HepG2 (cell line): ENCODE measurements around the gene PEX11G. TPM values are rescaled to one million over a fixed set of nuclear protein-coding genes. Genes with fewer than 3 reads are reported as not detected.

Experiments
- ATAC-seq: fragments of 200-7000 bp; cut with Tn5 transposase; 3 replicates; pipeline ENCODE4 v1.9.1; 2020; ENCODE audit warnings: mild to moderate bottlenecking, moderate library complexity
- BruUV-seq: library from RNA; stranded (reverse); fragments of 400-500 nt; replicated peaks from 2 replicates; lab custom pipeline; 2021; lab: Mats Ljungman, UMichigan
- CTCF ChIA-PET: fragments of 300-600 bp; formaldehyde crosslinking; extraction: SDS; loops from one replicate; lab custom pipeline; 2021; ENCODE audit warnings: low total read pairs, inconsistent platforms, low intra/inter-chr PET ratio; lab: Yijun Ruan, JAX
- POLR2A ChIA-PET: fragments of 350-600 bp; sonication (Branson Sonifier 250); formaldehyde crosslinking; loops from one replicate; lab custom pipeline; 2020; ENCODE audit warnings: antibody characterized with exemption, inconsistent platforms; lab: Yijun Ruan, JAX
- DNase-seq: peaks from one replicate; pipeline ENCODE4 v3.0.0-alpha.2; 2015; ENCODE audit warnings: low spot score
- FAIRE-seq: peaks from 3 replicates; lab custom pipeline; 2011; peaks lifted over from hg19 to GRCh38; lab: Jason Lieb, UNC
- H2AFZ ChIP-seq: one replicate; pipeline ENCODE4 v1.6.1; 2011; ENCODE audit warnings: low read length, inconsistent platforms
- H3K27ac ChIP-seq: fragments of 300-600 bp; 3 replicates; pipeline ENCODE4 v1.8.0; 2011; ENCODE audit warnings: mixed run types, mild to moderate bottlenecking, mixed read lengths, low read length, inconsistent platforms; ENCODE audit not compliant: insufficient read depth; ENCODE audit errors: extremely low read length
- H3K27me3 ChIP-seq, 2 experiments: fragments of 200-600 bp in 1 of 2; 2 replicates in 1 of 2; 3 replicates in 1 of 2; pipeline versions ENCODE4 v1.6.0 to v1.8.0; 2011; ENCODE audit warnings: low read length in 2 of 2, mild to moderate bottlenecking in 2 of 2, moderate library complexity in 2 of 2, inconsistent platforms in 1 of 2; ENCODE audit not compliant: insufficient read depth in 2 of 2, control insufficient read depth in 1 of 2
- H3K36me3 ChIP-seq, 2 experiments: fragments of 200-600 bp in 1 of 2; replicated peaks in 1 of 2; 2 replicates in 1 of 2; 3 replicates in 1 of 2; pipeline versions ENCODE4 v1.5.1 to v1.8.0; 2011; ENCODE audit warnings: low read length in 2 of 2, inconsistent platforms in 1 of 2; ENCODE audit not compliant: insufficient read depth in 2 of 2, control insufficient read depth in 1 of 2
- H3K4me1 ChIP-seq: 2 replicates; pipeline ENCODE4 v1.5.1; 2012; ENCODE audit warnings: low read length, inconsistent platforms; ENCODE audit not compliant: insufficient read depth
- H3K4me2 ChIP-seq: 2 replicates; pipeline ENCODE4 v1.6.0; 2011; ENCODE audit warnings: low read depth, low read length, inconsistent platforms
- H3K4me3 ChIP-seq, 3 experiments: fragments of 200-600 bp in 1 of 3; sonication (generic), shearing (Covaris generic) in 1 of 3; replicated peaks in 1 of 3; 2 replicates each; pipeline ENCODE4 v1.5.1; 2011 to 2016; ENCODE audit warnings: low read length in 3 of 3, inconsistent platforms in 2 of 3, low read depth in 2 of 3, mild to moderate bottlenecking in 2 of 3, control low read depth in 1 of 3, mixed read lengths in 1 of 3; ENCODE audit not compliant: insufficient read depth in 1 of 3
- H3K79me2 ChIP-seq: one replicate; pipeline ENCODE4 v1.6.1; 2011; ENCODE audit warnings: low read length, inconsistent platforms; ENCODE audit not compliant: insufficient read depth
- H3K9ac ChIP-seq: 2 replicates; pipeline ENCODE4 v1.6.0; 2011; ENCODE audit warnings: mild to moderate bottlenecking, low read depth, low read length, inconsistent platforms; ENCODE audit not compliant: insufficient read depth
- H3K9me3 ChIP-seq: 2 replicates; pipeline ENCODE4 v1.5.1; 2012; ENCODE audit warnings: mild to moderate bottlenecking, low read length
- H4K20me1 ChIP-seq: 2 replicates; pipeline ENCODE4 v1.6.0; 2011; ENCODE audit warnings: inconsistent platforms, mild to moderate bottlenecking, low read length, moderate library complexity; ENCODE audit not compliant: insufficient read depth
- DNMT1 ChIP-seq: sonication (generic); formaldehyde crosslinking; IDR thresholded peaks from 2 replicates; pipeline ENCODE4 v1.5.1; 2020; ENCODE audit warnings: mild to moderate bottlenecking, missing genetic modification reagents
- GABPA ChIP-seq, 2 experiments: IDR thresholded peaks; 2 replicates each; pipeline ENCODE4 v1.6.1; 2011 to 2016; ENCODE audit warnings: low read depth in 2 of 2, low read length in 1 of 2, missing biosample characterization in 1 of 2, missing genetic modification characterization in 1 of 2
- MAFF ChIP-seq: IDR thresholded peaks from 2 replicates; pipeline ENCODE4 v1.6.1; 2011; ENCODE audit warnings: low read depth, low read length, improper control_type of control experiment
- MAFG ChIP-seq: sonication (generic); formaldehyde crosslinking; IDR thresholded peaks from 2 replicates; pipeline ENCODE4 v1.5.1; 2020; ENCODE audit warnings: mild to moderate bottlenecking, missing genetic modification reagents
- MAFK ChIP-seq, 2 experiments: IDR thresholded peaks in 1 of 2; conservative IDR thresholded peaks in 1 of 2; 2 replicates each; pipeline ENCODE4 v1.6.1; 2011; ENCODE audit warnings: improper control_type of control experiment in 2 of 2, low read length in 2 of 2
- MTF1 ChIP-seq: sonication (generic); formaldehyde crosslinking; IDR thresholded peaks from 2 replicates; pipeline ENCODE4 v1.5.0; 2020; ENCODE audit warnings: missing genetic modification reagents
- PITX1 ChIP-seq: sonication (generic); formaldehyde crosslinking; IDR thresholded peaks from 2 replicates; pipeline ENCODE4 v1.5.1; 2020; ENCODE audit warnings: mild to moderate bottlenecking, missing genetic modification reagents
- SRSF4 ChIP-seq: fragments of 200-400 bp; formaldehyde crosslinking; IDR thresholded peaks from one replicate; pipeline ENCODE4 v1.6.1; 2018; ENCODE audit warnings: mild to moderate bottlenecking, low read depth, low read length, moderate library complexity; ENCODE audit not compliant: poor library complexity, severe bottlenecking
- ZNF562 ChIP-seq: sonication (generic); formaldehyde crosslinking; IDR thresholded peaks from 2 replicates; pipeline ENCODE4 v1.8.0; 2022; ENCODE audit warnings: missing genetic modification reagents, borderline replicate concordance
- ZNF768 ChIP-seq: sonication (generic); formaldehyde crosslinking; IDR thresholded peaks from 2 replicates; pipeline ENCODE4 v1.4.0; 2020; ENCODE audit warnings: missing genetic modification reagents
- WGBS: methylation state at CpG from one replicate; pipeline ENCODE4 v1.1.6; 2017; ENCODE audit warnings: low lambda C conversion rate; 5-methylcytosine and 5-hydroxymethylcytosine counted together
- in situ Hi-C: cut with HindIII; loops from 2 replicates; pipeline ENCODE4 v1.10.0; 2017; ENCODE audit warnings: low pct_unique_long_range_greater_than_20kb; ENCODE audit not compliant: extremely low pct_ligation_motif_present
- intact Hi-C: fragments of 100-400 bp; cut with micrococcal nuclease; formaldehyde crosslinking; loops from one replicate; pipeline ENCODE4 v1.10.0; 2022; ENCODE audit not compliant: unreplicated experiment
- polyA plus RNA-seq, 8 experiments: library from polyadenylated mRNA; depleted of rRNA in 3 of 8; stranded (reverse) in 7 of 8; unstranded in 1 of 8; fragments of >200 nt; fragmentation: Illumina TruSeq in 4 of 8; extraction: Trizol in 4 of 8; gene quantifications; 2 replicates each; pipeline versions ENCODE4 v1.2.1 to v1.2.3, GENCODE V29; 2011 to 2016; ENCODE audit warnings: low read depth in 4 of 8, missing spikeins in 1 of 8, mixed read lengths in 1 of 8; ENCODE audit not compliant: insufficient read depth in 1 of 8
- total RNA-seq, 5 experiments: library from RNA; depleted of rRNA; stranded (reverse); fragments of >200 nt; fragmentation: Illumina TruSeq; extraction: Trizol; gene quantifications; 2 replicates each; pipeline ENCODE4 v1.2.3, GENCODE V29; 2016; ENCODE audit warnings: low read depth in 1 of 5

PEX11G gene
- total and polyA plus RNA-seq, 2 of the 13 experiments (the other 11 are each of a cell fraction or from before 2014, with no cell fraction given): not detected

DNA sequence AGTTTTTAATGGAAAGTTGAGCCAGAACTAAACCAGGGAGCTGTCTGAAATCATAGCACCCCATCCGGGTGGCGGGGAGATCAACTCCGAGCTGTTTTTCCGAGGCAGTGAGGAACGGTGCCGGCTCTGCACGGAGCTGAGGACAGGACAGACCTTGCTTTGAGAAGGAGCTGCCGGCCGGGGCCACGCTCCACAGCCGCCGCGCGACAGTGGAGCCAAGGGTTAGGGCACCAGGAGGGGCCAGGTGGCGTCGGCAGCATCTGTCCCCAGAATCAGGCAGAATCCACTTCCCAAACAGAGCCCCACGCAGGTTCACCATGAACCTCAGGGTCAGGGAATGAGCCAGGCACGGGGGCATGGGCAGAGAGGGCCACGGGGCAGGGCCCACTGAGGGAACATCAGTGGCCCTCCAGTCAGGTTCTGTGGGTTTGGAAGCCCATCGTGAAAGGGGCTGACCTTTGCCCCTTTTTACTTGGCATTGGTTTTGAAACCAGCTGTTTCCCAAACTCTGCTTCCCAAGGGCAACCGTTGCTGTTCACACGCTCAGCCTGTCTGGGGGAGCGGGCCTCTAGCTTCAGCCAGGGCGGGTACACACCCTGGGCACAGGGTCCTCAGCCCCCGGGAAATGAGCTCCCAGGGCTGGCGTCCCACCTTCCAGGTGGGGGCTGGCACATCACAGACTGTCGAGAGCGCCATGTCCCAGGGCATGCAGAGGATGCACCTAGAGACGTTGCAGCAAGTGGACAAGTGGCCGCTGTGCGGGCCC lies 18.1 kb downstream of the PEX11G start:
- Histone ChIP-seq H3K9me3 (no peaks in the 10 kb centered on the region), H3K27me3 (no peaks in the 10 kb centered on the region; a peak in 1 of 5 replicates), H3K79me2 (no peaks in the 10 kb centered on the region), H2AFZ (no peak overlapping the region), H4K20me1 (no peaks in the 10 kb centered on the region), H3K27ac (no peak overlapping the region), H3K4me1 (no peaks in the 10 kb centered on the region), H3K9ac (no peak overlapping the region), H3K36me3 (peaks cover 3 to 4% of the 10 kb centered on the region in 2 experiments; a peak in 3 of 5 replicates), H3K4me2 (no peak overlapping the region), H3K4me3 (no peak overlapping the region)
- intact Hi-C loops: no loop called here
- no peak for ATAC-seq
- 96% methylated on average over 22 of the region's 31 CpGs for WGBS
- POLR2A ChIA-PET: no interaction called here
- BruUV-seq: no TSS peak
- no peak for TF ChIP-seq ZNF562 (CRISPR knock-in tag)
- TF ChIP-seq PITX1 (CRISPR knock-in tag): no peak
- TF ChIP-seq MAFK (conservative IDR thresholded peaks at IDR 0.05 in 1 of 2, IDR thresholded peaks at IDR 0.05 in 1 of 2; ENCODE audit: low read length in 2 of 2): no peak
- TF ChIP-seq DNMT1: no peak
- no peak for TF ChIP-seq GABPA (IDR thresholded peaks at IDR 0.05; ENCODE audit: low read depth, low read length)
- TF ChIP-seq GABPA (CRISPR knock-in tag; IDR thresholded peaks at IDR 0.05; ENCODE audit: low read depth): no peak
- no peak for TF ChIP-seq ZNF768
- no peak for TF ChIP-seq MAFF
- no peak for TF ChIP-seq MTF1 (CRISPR knock-in tag)
- TF ChIP-seq SRSF4: no peak
- no peak for TF ChIP-seq MAFG (CRISPR knock-in tag)
- no peak for DNase-seq
- in situ Hi-C loops: no loop called here
- no peak for FAIRE-seq
- CTCF ChIA-PET: no interaction called here
